Ramos (cell line): ENCODE data around the gene PKDREJ.

ENCODE experiments used
- in situ Hi-C: fragments of 300-500 bp; cut with MboI; formaldehyde crosslinking; loops from one replicate; pipeline ENCODE4 v1.14.3; 2022; ENCODE audit warnings: low sequenced_read_pairs; ENCODE audit not compliant: unreplicated experiment

Gene PKDREJ

DNA sequence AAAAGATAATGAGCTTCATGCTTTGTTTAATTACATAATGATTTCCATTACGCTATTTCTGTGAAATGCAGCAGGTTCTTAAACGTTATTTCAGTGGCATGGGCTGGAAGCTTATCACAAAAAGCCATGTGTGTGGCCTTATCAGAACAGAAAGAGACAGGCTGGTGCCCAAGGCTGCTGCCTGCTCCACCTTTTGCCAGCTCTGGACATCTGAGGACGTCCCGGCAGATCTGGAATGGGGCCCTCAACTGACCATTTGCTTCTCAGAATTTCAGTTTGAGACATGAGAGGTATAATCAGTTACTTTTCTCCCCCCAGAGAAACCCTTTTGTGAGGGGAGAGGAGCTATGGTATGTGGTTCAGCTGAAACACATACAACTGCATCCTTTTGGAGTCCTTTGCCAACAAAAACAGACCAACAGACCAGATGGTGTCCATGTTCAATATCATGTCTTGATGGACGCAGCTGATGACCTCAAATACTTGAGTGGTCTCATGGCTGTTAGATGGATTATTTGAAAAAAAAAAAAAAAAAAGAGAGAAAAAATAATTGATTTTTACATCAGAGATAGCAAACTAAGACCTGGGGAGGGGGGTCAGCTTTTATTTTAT lies 21.6 kb downstream of the PKDREJ start:
- in situ Hi-C loops: no loop called here

DNA sequence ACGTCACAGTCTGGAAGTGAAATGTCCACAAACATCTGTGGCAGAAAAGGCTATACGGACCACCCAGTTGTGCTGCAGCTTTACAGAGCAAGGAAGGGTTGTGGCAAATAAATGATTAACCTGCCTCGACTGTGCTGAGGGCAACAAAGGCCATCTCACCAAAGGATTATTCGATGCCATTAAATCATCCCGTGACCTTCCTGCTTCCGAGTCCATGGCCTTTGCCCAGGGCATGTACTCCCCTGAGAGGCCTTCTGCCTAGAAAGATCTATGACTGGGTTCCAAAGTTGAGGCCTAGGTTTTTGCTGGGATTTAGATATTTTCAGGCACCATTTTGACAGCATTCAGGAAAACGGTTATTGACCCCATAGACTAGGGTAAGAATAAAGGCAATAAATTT lies 22.2 kb downstream of the PKDREJ start:
- in situ Hi-C loops: no loop called here

DNA sequence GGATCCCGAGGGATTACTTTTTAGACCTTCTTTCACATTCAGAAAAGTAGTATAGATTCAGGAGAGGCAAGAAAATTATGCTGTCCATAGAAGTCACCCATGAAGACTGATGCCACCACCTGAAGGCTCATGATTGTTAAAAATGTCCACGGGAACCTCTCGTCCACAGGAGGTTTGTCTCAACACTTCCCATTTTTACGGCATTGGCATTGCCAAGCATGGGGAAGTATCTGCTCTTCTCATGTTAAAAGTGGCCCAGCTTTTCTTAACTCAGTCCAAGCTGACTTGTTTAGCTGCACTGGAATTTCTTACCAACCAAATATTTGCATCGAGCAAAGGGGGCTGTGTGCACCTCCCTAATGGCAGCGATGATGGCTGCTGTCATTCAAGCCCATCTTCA lies 22.6 kb downstream of the PKDREJ start:
- in situ Hi-C loops: no loop called here

DNA sequence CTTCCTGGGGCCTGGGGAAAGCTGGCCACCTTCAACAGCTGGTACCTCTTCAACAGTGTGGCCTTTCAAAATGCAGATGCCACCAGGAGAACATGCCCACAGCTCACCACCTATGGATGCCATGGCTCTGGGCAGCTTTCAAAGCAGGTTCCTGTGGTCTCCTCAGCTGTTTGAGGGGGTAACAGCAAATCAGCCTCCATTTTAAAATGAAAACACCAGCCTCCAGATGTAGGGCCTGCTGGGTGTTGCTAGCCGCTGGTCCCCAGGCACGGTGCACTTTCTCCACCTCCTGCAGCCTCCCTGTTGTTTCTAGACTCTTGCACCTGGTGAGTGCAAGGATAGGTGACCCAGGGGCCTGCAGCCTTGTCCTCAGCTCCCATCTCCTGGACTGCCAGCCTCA lies 23.1 kb downstream of the PKDREJ start:
- in situ Hi-C loops: no loop called here

DNA sequence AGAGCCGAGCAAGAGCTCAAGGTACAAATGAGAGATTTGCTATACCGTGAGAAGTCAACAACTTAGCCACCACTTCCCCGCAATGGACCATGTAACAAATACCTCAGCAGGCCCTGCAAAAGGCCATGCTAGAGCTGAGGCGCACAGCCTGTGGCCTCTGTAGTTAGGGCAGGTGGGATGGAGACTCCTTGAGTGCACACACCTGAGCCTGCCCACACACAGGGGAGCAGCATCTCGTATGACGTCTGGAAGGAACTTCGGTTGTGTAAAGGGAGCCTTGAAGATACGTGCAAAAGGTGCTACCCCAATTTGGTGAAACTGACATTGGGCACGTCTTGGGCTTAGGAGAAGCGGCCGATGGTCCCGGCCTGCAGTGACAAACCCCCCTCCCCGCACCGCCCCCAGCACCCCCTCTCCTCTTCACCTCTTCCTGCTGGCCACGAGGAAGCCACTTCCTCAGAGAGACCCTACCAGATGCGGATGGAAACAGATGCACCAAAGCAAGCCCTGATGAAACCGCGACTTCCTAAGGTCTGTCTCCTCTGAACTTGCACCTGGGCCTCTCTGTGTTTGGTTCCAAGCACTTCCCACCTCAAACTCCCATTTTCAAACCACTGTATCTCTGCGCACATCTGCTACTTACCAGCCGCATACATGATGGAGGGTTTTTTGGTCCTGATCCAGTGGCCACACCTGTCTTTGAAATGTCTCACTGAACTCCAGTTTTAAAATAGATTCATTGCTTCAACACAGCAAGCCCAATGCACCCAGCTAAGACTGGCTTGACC lies 23.7 kb downstream of the PKDREJ start:
- in situ Hi-C loops: no loop called here

DNA sequence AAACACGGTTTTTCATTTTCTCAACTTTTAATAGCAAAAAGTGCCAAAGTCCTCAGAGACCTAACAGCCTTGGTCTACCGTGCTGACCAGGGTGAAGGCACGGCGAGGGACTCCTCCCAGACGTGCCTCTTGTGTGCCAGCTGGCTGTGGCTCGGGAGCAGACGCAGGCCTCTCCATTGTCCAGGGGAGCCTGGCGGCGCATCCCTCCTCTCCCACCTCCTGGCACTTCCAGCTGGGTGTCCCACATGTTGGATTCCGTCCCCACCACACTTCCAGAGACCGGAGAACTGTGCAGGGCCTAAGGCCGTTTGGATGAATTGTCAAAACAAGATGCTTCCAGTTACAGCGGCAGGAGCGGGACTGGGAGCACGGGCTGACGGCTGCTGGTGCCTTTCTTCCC lies 24.6 kb downstream of the PKDREJ start:
- in situ Hi-C loops: no loop called here

DNA sequence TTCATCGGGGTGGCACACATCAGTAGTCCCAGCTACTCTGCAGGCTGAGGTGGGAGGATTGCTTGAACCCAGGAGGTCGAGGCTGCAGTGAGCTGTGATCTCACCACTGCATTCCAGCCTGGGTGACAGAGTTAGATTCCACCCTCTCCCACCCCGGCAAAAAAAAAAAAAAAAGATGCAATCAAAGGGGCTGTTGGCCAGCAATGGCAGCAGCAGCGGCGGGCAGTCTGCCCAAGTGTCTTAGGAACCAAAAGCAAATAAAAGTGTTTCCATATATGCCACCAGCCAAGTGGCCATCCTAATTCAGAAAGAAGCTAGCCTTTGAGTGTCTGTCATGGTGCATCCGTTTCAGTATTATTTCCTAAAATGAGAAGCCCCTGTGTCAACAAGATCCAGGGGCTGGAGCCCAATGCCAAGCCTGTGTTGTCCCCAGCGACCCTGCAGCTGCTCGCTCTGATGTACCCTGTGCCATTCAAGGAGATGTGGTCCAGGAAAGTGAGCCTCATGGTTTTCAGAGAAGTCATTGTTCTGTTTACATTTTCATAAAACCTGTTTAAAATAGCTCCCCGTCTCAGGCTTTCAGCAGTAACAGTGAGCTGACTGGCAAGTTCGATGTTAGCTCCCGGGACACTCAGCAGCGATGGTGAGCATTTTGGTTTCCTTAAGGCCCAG lies 25.6 kb downstream of the PKDREJ start:
- in situ Hi-C loops: no loop called here

DNA sequence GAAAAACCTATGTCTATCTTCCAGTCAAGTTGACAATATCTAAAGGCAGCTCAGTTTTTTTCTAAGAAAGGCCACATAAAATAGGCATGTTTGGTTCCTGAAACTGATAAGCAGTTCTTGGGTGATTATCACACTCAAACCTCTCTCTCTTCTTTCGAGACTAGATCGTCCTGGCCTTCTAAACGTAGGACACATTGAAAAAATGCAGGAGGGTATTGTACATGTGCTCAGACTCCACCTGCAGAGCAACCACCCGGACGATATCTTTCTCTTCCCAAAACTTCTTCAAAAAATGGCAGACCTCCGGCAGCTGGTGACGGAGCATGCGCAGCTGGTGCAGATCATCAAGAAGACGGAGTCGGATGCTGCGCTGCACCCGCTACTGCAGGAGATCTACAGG lies 28.2 kb downstream of the PKDREJ start:
- in situ Hi-C loops: no loop called here

DNA sequence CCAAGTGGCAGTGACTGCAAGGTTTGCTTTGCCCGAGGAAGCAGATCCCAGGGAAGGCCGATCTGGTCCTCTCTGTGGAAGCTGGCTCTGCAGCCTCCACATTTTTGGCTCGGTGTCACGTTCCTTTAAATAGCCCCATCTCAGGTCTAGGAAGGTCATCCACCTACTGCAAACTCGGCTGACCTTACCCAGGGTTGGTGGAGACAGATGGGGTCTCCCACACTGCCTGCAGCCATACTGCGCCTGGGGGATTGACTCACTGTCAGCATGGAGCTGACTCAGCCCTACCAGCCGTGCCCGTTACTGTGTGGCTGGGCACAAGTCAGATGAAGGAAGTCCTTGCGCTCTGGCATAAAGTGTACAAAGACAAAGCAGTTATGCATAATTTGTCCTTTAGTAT lies 29.9 kb downstream of the PKDREJ start:
- in situ Hi-C loops: no loop called here

DNA sequence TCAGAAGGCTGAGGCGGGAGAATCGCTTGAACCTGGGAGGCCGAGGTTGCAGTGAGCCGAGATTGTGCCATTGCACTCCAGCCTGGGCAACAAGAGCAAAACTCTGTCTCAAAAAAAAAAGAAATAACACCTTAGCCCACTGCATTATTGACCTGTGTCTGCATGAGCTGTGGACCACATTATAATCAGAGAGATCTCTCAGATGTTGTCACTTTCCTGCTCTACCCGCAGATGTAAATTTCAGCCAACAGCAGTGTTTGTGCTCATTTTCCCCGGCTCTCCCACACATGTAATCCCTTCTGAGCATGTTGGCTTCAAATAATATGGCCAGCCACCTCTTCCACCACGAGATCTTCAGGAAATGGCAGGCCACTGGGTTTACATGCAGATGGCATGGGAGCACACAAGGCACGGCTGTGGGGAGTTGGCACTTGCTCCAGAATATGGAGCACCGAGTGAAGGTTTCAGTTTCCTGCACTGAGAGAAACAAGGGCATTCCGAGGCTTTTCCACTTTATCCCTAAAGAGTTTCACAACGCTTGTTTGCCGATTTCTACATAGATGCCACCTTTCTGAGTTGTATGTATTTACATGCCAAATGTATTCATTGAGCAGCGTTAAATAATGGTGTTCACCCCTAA lies 32.8 kb downstream of the PKDREJ start:
- in situ Hi-C loops: no loop called here

DNA sequence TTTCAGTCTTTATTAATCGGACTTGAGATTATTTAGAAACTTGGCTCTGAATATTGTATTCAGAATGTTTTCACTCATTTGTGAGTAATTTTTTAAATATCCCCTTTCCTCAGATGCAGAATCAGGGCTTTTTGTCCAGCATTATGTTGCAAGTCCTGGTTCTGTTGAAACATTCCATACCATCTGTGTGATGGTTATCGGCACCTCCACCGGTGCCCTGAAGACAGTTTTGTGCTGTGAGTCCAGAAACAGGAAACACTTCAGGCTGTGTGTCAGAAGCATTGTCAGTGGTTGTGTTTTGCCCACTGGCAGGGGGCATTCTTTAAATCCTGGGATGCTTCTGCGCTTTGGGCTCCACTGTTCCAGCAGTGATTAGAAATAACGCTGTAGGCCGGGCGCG lies 33.4 kb downstream of the PKDREJ start:
- in situ Hi-C loops: no loop called here

DNA sequence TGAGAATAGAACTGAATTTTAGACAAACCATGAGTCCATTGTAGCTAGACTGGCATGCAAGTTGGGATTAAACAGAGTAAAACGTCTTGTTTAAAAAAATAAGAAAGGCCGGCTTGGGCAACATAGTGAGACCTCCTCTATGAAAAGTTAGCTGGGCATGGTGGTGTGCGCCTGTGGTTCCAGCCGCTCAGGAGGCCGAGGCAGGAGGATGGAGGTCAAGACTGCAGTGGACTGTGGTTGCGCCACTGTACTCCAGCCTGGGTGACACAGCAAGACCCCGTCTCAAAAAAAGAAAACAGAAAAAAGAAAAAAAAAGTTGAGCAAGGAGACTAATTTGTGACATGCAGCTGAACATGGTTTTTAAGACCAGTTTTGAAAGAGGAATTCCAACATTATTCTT lies 36.6 kb downstream of the PKDREJ start:
- in situ Hi-C loops: no loop called here

DNA sequence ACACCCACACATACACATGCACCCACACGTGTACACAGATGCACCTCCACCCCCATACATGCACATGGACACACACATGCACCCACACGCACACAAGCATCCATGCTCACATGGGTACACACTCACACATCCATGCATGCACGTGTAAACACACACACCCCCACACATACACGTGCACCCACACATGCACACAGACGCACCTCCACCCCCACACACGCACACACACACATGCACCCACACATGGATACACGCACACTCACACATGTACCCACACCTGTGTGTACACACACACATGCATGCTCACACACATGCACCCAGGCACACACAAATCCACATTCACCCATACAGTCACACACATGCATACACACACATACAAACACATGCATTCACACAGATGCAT lies 37.5 kb downstream of the PKDREJ start:
- in situ Hi-C loops: no loop called here

DNA sequence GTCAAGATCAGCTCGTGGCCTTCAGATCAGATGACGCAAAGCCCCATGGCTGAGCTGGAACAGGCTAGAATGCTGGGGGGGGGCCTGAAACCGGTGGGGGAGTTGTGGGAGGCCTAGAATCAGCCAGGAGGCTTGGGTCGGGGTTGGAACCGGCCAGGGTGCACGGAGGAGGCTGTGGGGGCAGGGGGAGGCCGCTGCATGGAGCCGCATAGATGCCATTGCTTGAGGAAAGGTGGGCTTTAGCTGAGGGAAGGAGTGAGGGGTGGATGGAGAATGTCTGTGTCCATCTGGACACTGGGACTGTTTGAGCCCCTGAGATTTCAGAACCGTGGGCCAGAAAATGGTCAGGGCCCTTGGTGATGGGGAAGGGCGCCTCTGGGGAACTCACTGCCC lies 38.2 kb downstream of the PKDREJ start:
- in situ Hi-C loops: no loop called here

DNA sequence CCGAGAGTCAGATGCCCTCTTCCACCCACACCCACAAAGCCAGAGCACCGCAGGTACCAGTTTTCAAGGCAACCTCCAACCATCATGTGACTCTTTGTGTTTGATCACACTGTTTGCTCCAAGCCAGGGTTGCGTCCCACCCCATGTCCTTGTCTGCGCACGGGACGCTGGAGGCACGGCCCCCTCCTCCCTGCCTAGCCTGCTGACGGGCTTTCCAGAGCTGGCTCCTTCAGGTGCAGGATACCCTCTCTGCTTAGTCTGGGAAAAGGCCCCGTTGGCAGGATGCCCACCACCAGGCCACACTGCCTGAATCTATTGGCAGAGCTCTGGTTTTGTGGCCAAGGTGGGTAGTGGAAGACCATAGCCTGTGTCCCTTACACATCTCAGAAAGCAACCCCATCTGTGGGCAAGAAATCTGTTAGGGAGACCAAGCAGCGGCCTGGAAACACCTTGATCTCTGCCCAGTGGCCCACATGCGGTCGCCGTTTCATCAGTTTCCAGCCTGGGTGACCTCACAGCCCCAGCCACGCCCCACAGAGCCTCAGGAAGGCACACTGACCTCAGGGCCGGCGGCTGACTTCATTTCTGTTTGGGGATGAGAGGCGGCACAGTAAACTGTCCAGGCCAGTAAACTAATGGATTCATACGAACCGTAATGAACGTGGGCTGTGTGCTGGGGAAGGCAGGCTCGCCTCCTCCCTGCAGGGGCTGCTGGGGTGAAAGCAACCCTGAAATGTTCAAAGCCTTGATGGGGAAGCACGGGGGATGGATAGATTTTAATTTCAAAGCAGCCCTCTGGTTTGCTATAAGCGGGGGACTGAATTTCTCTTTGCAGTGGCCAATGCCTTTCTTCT lies 38.9 kb downstream of the PKDREJ start:
- in situ Hi-C loops: no loop called here

DNA sequence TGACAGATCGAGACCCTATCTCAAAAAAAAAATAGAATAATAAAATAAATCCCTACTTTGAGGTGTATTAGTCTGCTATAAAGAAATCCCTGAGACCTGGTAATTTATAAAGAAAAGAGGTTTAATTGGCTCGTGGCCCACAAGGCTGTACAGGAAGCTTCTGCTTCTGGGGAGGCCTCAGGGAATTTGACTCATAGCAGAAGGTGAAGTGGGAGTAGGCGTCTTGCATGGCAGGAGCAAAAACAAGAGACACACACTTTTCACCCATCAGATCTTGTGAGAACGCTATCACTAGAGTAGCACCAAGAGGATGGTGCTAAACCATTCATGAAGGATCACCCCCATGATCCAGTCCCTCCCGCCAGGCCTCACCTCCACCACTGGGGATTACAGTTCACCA lies 42.2 kb downstream of the PKDREJ start:
- in situ Hi-C loops: no loop called here

DNA sequence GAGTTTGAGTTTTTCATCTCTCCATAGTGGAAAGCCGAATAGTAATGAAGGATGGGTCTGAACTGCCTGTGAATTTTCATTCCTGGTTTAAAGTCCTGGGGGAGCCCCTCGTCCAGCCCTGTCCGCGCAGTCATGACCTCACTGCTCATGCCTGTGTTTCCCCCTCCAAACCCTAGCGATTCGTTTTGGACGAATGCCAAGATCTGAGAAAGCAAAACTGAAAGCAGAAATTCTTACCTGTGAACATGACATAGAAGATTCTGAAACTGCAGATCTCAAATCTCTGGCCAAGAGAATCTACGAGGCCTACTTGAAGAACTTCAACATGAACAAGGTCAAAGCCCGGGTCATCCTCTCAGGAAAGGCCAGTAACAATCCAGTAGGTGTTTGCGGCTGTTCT lies 43.5 kb downstream of the PKDREJ start:
- in situ Hi-C loops: no loop called here

DNA sequence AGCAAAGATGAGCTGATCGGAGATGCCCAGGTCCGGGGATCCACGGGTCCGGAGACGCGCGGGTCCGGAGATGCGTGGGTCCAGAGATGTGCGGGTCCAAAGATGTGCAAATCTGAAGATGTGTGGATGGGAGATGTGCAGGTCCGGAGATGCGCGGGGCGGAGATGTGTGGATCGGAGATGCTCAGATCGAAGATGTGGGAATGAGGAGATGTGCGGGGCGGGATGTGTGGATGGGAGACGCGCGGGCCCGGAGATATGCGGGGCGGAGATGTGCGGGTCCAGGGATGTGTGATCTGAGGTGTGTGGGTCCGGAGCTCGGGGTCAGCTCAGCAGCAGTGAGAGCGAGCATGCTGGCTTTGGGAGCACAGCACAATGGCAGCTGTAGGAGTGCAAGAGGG lies 48.5 kb downstream of the PKDREJ start:
- in situ Hi-C loops: no loop called here

DNA sequence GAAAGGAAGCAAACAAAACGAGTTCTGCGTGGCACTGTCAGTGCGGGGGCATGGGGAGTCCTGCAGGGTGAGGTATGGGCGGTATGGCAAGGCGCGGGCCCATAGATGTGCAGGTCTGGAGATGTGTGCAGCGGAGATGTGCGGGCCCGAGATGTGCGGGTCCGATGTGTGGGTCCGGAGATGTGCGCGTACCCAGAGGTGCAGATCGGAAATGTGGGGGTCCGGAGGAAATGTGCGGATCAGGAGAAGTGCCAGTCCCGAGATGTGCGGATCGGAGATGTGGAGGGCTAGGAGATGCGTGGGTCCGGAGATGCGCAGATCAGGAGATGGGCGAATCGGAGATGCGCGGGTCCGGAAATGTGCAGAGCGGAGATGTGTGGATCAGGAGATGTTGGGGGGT lies 49.0 kb downstream of the PKDREJ start:
- in situ Hi-C loops: no loop called here

DNA sequence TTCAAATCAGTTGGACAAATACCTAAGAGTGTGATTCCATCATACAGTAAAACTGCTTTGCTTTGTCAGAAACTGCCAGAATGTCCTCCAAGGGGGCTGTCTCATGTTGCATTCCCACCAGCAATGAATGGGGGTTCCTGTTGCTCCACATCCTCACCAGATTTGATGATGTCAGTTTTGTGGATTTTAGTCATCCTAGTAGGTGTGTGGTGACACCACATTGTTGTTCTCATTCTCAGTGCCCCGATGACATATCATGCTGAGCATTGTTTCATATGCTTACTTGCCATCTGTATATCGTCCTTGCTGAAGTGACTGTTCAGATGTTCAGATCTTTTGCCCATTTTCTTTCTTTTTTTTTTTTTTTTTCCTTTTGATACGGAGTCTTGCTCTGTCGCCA lies 50.1 kb downstream of the PKDREJ start:
- in situ Hi-C loops: no loop called here
